Mononuclear cell (primary cell): ENCODE results near the gene SPATA18. TPM values are rescaled to one million over a fixed set of nuclear protein-coding genes. Genes with fewer than 3 reads are reported as not detected.
"Not testable (repeated sequence)": the region's sequence is repeated elsewhere in the genome, so short reads cannot be mapped to it uniquely, and the experiment has no call there.

Source experiments
- H3K27me3 ChIP-seq: 2 replicates; pipeline ENCODE4 v1.6.0; 2011; ENCODE audit warnings: low read length, control low read depth; ENCODE audit not compliant: insufficient read depth
- H3K4me1 ChIP-seq: 2 replicates; pipeline ENCODE4 v1.5.1; 2011; ENCODE audit warnings: mild to moderate bottlenecking, low read length, control low read depth; ENCODE audit not compliant: insufficient read depth
- H3K4me3 ChIP-seq: 2 replicates; pipeline ENCODE4 v1.5.1; 2011; ENCODE audit warnings: mild to moderate bottlenecking, low read length, moderate library complexity
- H3K9me3 ChIP-seq: 2 replicates; pipeline ENCODE4 v1.5.1; 2011; ENCODE audit warnings: low read depth, mild to moderate bottlenecking, control low read depth, low read length
- total RNA-seq: library from RNA; depleted of rRNA; stranded (reverse); fragments of >200 nt; gene quantifications from one replicate; pipeline ENCODE4 v1.2.3, GENCODE V29; 2012

SPATA18 gene
- total RNA-seq, 1 donor: 0.42 TPM

GRCh38 chr4:52079659-52080058 lies 28.6 kb downstream of the SPATA18 start:
- H3K9me3 ChIP-seq: no peaks in the 10 kb centered on the region
- no peaks in the 10 kb centered on the region for H3K4me1 ChIP-seq
- peaks cover 21% of the 10 kb centered on the region for H3K27me3 ChIP-seq

GRCh38 chr4:52081216-52081615 lies 30.1 kb downstream of the SPATA18 start:
- Histone ChIP-seq H3K9me3 (no peaks in the 10 kb centered on the region), H3K4me3 (no peak overlapping the region), H3K27me3 (peaks cover 16% of the 10 kb centered on the region), H3K4me1 (no peaks in the 10 kb centered on the region)

More at GRCh38 chr4:52079659-52080058, 28.6 kb downstream of the SPATA18 start:
- no peak overlapping the region for H3K4me3 ChIP-seq

- H3K4me3 ChIP-seq, H3K27me3 ChIP-seq, H3K9me3 ChIP-seq, H3K4me1 ChIP-seq: not testable (repeated sequence)
These were observed 35.3 kb downstream of the SPATA18 start for GRCh38 chr4:52086425-52086824.

GRCh38 chr4:52091801-52092200 lies 40.7 kb downstream of the SPATA18 start:
- Histone ChIP-seq H3K4me3 (no peak overlapping the region), H3K4me1 (no peaks in the 10 kb centered on the region), H3K27me3 (no peaks in the 10 kb centered on the region), H3K9me3 (no peaks in the 10 kb centered on the region)

- Histone ChIP-seq H3K9me3 (no peaks in the 10 kb centered on the region), H3K4me3 (no peak overlapping the region), H3K4me1 (no peaks in the 10 kb centered on the region), H3K27me3 (no peaks in the 10 kb centered on the region)
These were observed 42.4 kb downstream of the SPATA18 start for GRCh38 chr4:52093466-52093865.

- no peaks in the 10 kb centered on the region for H3K4me1 ChIP-seq
- no peaks in the 10 kb centered on the region for H3K27me3 ChIP-seq
- no peak overlapping the region for H3K4me3 ChIP-seq
- no peaks in the 10 kb centered on the region for H3K9me3 ChIP-seq
These were observed 43.5 kb downstream of the SPATA18 start for GRCh38 chr4:52094376-52095145.

- Histone ChIP-seq H3K9me3 (no peaks in the 10 kb centered on the region), H3K4me3 (no peak overlapping the region), H3K27me3 (no peaks in the 10 kb centered on the region), H3K4me1 (no peaks in the 10 kb centered on the region)
These were observed 44.3 kb downstream of the SPATA18 start for GRCh38 chr4:52095374-52095773.

GRCh38 chr4:52096048-52096447 lies 44.9 kb downstream of the SPATA18 start:
- Histone ChIP-seq H3K4me3 (no peak overlapping the region), H3K9me3 (no peaks in the 10 kb centered on the region), H3K27me3 (no peaks in the 10 kb centered on the region), H3K4me1 (no peaks in the 10 kb centered on the region)

- no peaks in the 10 kb centered on the region for H3K27me3 ChIP-seq
- no peaks in the 10 kb centered on the region for H3K4me1 ChIP-seq
- no peak overlapping the region for H3K4me3 ChIP-seq
- H3K9me3 ChIP-seq: no peaks in the 10 kb centered on the region
These were observed 47.5 kb downstream of the SPATA18 start for GRCh38 chr4:52098618-52099017.

- Histone ChIP-seq H3K4me1 (no peaks in the 10 kb centered on the region), H3K9me3 (no peaks in the 10 kb centered on the region), H3K4me3 (no peak overlapping the region), H3K27me3 (no peaks in the 10 kb centered on the region)
These were observed 48.9 kb downstream of the SPATA18 start for GRCh38 chr4:52099860-52100461.

GRCh38 chr4:52102587-52102986 lies 51.5 kb downstream of the SPATA18 start:
- no peaks in the 10 kb centered on the region for H3K9me3 ChIP-seq
- no peaks in the 10 kb centered on the region for H3K4me1 ChIP-seq
- no peak overlapping the region for H3K4me3 ChIP-seq
- no peaks in the 10 kb centered on the region for H3K27me3 ChIP-seq

- Histone ChIP-seq H3K4me1 (no peaks in the 10 kb centered on the region), H3K27me3 (no peaks in the 10 kb centered on the region), H3K4me3 (no peak overlapping the region), H3K9me3 (no peaks in the 10 kb centered on the region)
These were observed 52.2 kb downstream of the SPATA18 start for GRCh38 chr4:52103319-52103718.

- no peaks in the 10 kb centered on the region for H3K9me3 ChIP-seq
- no peak overlapping the region for H3K4me3 ChIP-seq
- H3K27me3 ChIP-seq: no peaks in the 10 kb centered on the region
- H3K4me1 ChIP-seq: no peaks in the 10 kb centered on the region
These were observed 54.2 kb downstream of the SPATA18 start for GRCh38 chr4:52105276-52105675.

- H3K27me3 ChIP-seq: no peaks in the 10 kb centered on the region
- H3K4me3 ChIP-seq: no peak overlapping the region
- no peaks in the 10 kb centered on the region for H3K4me1 ChIP-seq
These were observed 55.1 kb downstream of the SPATA18 start for GRCh38 chr4:52106191-52106590.

GRCh38 chr4:52106660-52107059 lies 55.6 kb downstream of the SPATA18 start:
- H3K4me3 ChIP-seq: no peak overlapping the region
- no peaks in the 10 kb centered on the region for H3K9me3 ChIP-seq
- no peaks in the 10 kb centered on the region for H3K4me1 ChIP-seq

More at GRCh38 chr4:52106191-52106590, 55.1 kb downstream of the SPATA18 start:
- H3K9me3 ChIP-seq: no peaks in the 10 kb centered on the region

GRCh38 chr4:52107336-52107735 lies 56.2 kb downstream of the SPATA18 start:
- H3K4me1 ChIP-seq: no peaks in the 10 kb centered on the region

More at GRCh38 chr4:52106660-52107059, 55.6 kb downstream of the SPATA18 start:
- no peaks in the 10 kb centered on the region for H3K27me3 ChIP-seq

More at GRCh38 chr4:52107336-52107735, 56.2 kb downstream of the SPATA18 start:
- H3K4me3 ChIP-seq: no peak overlapping the region
- H3K27me3 ChIP-seq: no peaks in the 10 kb centered on the region
- no peaks in the 10 kb centered on the region for H3K9me3 ChIP-seq
